ENCODE data around the gene ABCA9. TPM values are rescaled to one million over a fixed set of nuclear protein-coding genes. Genes with fewer than 3 reads are reported as not detected.

Gene ABCA9
- polyA plus RNA-seq, 4 donors = 1.6 to 5.7 (median 2.7) TPM

GRCh38 chr17:69069226-69069750, 8.6 kb upstream of the ABCA9 start:
- DNase-seq (ENCODE audit: low read depth in 4 of 4, low spot score in 2 of 4) = no peak

- no peak for DNase-seq (ENCODE audit: low read depth in 4 of 4, low spot score in 2 of 4)
Measured at GRCh38 chr17:69067274-69068047, 6.7 kb upstream of the ABCA9 start.

- no peak for DNase-seq (ENCODE audit: low read depth in 4 of 4, low spot score in 2 of 4)
Measured at GRCh38 chr17:69066482-69066881, 5.8 kb upstream of the ABCA9 start.

GRCh38 chr17:69065113-69065512, 4.4 kb upstream of the ABCA9 start:
- DNase-seq (ENCODE audit: low read depth in 4 of 4, low spot score in 2 of 4) = no peak

- DNase-seq (ENCODE audit: low read depth in 4 of 4, low spot score in 2 of 4) = no peak
Measured at GRCh38 chr17:69064476-69064875, 3.7 kb upstream of the ABCA9 start.

- DNase-seq (ENCODE audit: low read depth in 4 of 4, low spot score in 2 of 4) = no peak
Measured at GRCh38 chr17:69064001-69064400, 3.3 kb upstream of the ABCA9 start.

- peak in 1 of 4 donors; percentile 55 for DNase-seq (ENCODE audit: low read depth in 4 of 4, low spot score in 2 of 4)
Measured at GRCh38 chr17:69062860-69063581, 2.3 kb upstream of the ABCA9 start.

- DNase-seq (ENCODE audit: low read depth in 4 of 4, low spot score in 2 of 4) = no peak
Measured at GRCh38 chr17:69061721-69062556, 1.2 kb upstream of the ABCA9 start.

- DNase-seq (ENCODE audit: low read depth in 4 of 4, low spot score in 2 of 4) = peak in 1 of 4 donors; percentile 29
Measured at GRCh38 chr17:69059458-69060175, 1.1 kb downstream of the ABCA9 start.

- DNase-seq (ENCODE audit: low read depth in 4 of 4, low spot score in 2 of 4) = no peak
Measured at GRCh38 chr17:69058165-69058564, 2.6 kb downstream of the ABCA9 start.

- no peak for DNase-seq (ENCODE audit: low read depth in 4 of 4, low spot score in 2 of 4)
Measured at GRCh38 chr17:69057280-69057679, 3.4 kb downstream of the ABCA9 start.

- DNase-seq (ENCODE audit: low read depth in 4 of 4, low spot score in 2 of 4) = no peak
Measured at GRCh38 chr17:69056179-69056823, 4.4 kb downstream of the ABCA9 start.

- no peak for DNase-seq (ENCODE audit: low read depth in 4 of 4, low spot score in 2 of 4)
Measured at GRCh38 chr17:69055334-69055733, 5.4 kb downstream of the ABCA9 start.

GRCh38 chr17:69050999-69051775, 9.5 kb downstream of the ABCA9 start:
- DNase-seq (ENCODE audit: low read depth in 4 of 4, low spot score in 2 of 4) = no peak

- no peak for DNase-seq (ENCODE audit: low read depth in 4 of 4, low spot score in 2 of 4)
Measured at GRCh38 chr17:69048634-69049033, 12.1 kb downstream of the ABCA9 start.

- DNase-seq (ENCODE audit: low read depth in 4 of 4, low spot score in 2 of 4) = no peak
Measured at GRCh38 chr17:69047368-69048263, 13.1 kb downstream of the ABCA9 start.

GRCh38 chr17:69046121-69046807, 14.5 kb downstream of the ABCA9 start:
- no peak for DNase-seq (ENCODE audit: low read depth in 4 of 4, low spot score in 2 of 4)
